Measurements from ENCODE around the gene ADORA1.

ADORA1 gene

DNA sequence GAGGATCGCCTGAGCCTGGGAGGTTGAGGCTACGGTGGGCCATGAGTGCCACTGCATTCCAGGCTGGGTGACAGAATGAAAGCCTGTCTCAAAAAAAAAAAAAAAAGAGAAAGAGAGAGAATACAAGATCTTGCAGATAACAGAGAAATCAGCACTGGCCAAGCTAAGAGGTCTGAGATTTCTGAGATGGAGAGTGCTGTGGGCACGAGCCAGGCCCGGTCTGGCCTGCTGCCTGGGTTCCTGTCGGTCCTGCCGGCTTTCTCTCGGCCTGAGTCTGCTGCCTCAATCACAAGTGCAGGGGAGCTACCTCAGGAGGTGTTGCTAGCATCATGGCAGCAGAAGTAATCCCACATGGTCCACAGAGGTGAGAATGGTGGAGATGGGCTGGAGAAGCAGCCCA, 19.0 kb downstream of the ADORA1 start:
- no peak for DNase-seq (ENCODE audit: insufficient read length)
- TF ChIP-seq POLR2A (IDR thresholded peaks at IDR 0.05; ENCODE audit: low read depth, low read length) (no peak), POLR2AphosphoS5 (IDR thresholded peaks at IDR 0.05; ENCODE audit: low read depth, low read length) (no peak), TAF1 (IDR thresholded peaks at IDR 0.05; ENCODE audit: borderline replicate concordance, low read depth, low read length) (no peak)
- FAIRE-seq, result no peak

DNA sequence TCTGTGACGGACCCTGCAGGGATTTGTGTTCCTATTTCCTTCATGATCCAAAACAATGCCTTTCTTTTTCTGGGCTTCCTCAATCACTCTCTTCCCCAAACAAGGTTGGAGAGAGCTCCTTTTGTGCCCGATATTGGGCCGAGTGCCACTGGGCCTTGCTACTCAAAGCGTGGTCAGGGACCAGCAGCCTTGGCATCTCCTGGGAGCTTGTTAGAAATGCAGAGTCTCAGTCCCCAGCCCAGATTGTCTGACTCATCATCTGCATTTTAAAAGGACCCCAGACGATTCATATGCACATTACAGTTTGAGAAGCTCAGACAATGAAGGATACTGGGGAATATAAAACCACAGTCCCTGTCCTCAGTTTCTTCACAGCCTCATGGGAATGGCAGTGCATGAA, 19.9 kb downstream of the ADORA1 start:
- no peak for DNase-seq (ENCODE audit: insufficient read length)
- TF ChIP-seq TAF1 (IDR thresholded peaks at IDR 0.05; ENCODE audit: borderline replicate concordance, low read depth, low read length) (no peak), POLR2A (IDR thresholded peaks at IDR 0.05; ENCODE audit: low read depth, low read length) (no peak), POLR2AphosphoS5 (IDR thresholded peaks at IDR 0.05; ENCODE audit: low read depth, low read length) (no peak)
- no peak for FAIRE-seq

DNA sequence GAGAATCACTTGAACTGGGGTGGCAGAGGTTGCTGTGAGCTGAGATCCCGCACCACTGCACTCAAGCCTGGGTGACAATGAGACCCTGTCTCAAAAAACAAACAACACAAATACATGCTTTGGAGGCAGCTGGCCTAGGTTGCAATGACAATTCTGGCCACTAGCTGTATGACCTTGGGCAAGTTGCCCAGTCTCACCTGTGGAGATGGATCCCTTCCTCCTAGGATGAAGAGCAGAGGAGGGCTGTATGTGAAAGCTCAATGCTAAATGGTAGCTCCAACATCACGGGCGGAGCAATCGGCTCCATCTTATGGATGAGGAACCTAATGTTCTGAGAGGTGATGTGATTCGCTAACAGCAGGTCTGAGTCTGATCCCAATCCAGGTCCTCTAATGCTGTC, 20.6 kb downstream of the ADORA1 start:
- DNase-seq (ENCODE audit: insufficient read length), result no peak
- no peak for FAIRE-seq
- TF ChIP-seq POLR2A (IDR thresholded peaks at IDR 0.05; ENCODE audit: low read depth, low read length) (no peak), TAF1 (IDR thresholded peaks at IDR 0.05; ENCODE audit: borderline replicate concordance, low read depth, low read length) (no peak), POLR2AphosphoS5 (IDR thresholded peaks at IDR 0.05; ENCODE audit: low read depth, low read length) (no peak)

GRCh38 chr1:203148579-203148978, 21.1 kb downstream of the ADORA1 start:
- no peak for FAIRE-seq
- no peak for TF ChIP-seq POLR2AphosphoS5 (IDR thresholded peaks at IDR 0.05; ENCODE audit: low read depth, low read length)
- TF ChIP-seq POLR2A (IDR thresholded peaks at IDR 0.05; ENCODE audit: low read depth, low read length), result no peak
- no peak for TF ChIP-seq TAF1 (IDR thresholded peaks at IDR 0.05; ENCODE audit: borderline replicate concordance, low read depth, low read length)
- no peak for DNase-seq (ENCODE audit: insufficient read length)

DNA sequence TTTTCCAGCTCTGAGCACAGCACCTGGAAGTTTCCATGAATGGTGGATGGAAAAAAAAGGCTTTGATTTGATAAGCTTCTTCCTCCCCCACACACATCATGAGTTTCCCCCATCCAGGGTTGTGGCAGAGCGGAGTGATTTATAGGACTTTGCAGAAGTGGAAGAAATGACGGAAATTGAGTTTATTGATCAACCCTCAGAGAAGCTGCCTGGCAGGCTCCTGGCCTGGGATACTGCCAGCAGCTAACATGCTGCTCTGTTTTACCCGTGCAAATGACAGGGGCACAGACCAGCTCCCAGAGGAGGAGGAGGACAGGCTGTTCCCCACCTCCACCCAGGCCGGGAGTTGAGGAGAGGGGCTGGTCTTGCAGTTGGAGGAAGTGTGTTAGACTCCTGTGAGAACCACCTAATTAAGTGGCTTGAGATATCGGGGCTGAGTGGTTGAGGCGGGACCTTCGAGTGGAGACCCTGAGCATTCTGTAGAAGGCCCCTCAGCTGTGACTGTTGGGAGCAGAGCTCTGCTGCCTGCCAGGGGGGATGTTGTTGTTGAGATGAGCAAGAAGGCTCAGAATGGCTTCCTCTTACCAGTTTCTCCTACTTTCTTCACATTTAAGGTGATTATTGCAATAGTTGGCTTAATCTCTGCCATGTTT, 21.8 kb downstream of the ADORA1 start:
- FAIRE-seq, result no peak
- no peak for DNase-seq (ENCODE audit: insufficient read length)
- no peak for TF ChIP-seq POLR2A (IDR thresholded peaks at IDR 0.05; ENCODE audit: low read depth, low read length)
- no peak for TF ChIP-seq TAF1 (IDR thresholded peaks at IDR 0.05; ENCODE audit: borderline replicate concordance, low read depth, low read length)
- TF ChIP-seq POLR2AphosphoS5 (IDR thresholded peaks at IDR 0.05; ENCODE audit: low read depth, low read length), result no peak

- FAIRE-seq, result no peak
- no peak for TF ChIP-seq TAF1 (IDR thresholded peaks at IDR 0.05; ENCODE audit: borderline replicate concordance, low read depth, low read length)
- TF ChIP-seq POLR2AphosphoS5 (IDR thresholded peaks at IDR 0.05; ENCODE audit: low read depth, low read length), result no peak
- TF ChIP-seq POLR2A (IDR thresholded peaks at IDR 0.05; ENCODE audit: low read depth, low read length), result no peak
- no peak for DNase-seq (ENCODE audit: insufficient read length)
Measured at GRCh38 chr1:203150511-203151297, 23.2 kb downstream of the ADORA1 start.

- DNase-seq (ENCODE audit: insufficient read length), result no peak
- TF ChIP-seq POLR2AphosphoS5 (IDR thresholded peaks at IDR 0.05; ENCODE audit: low read depth, low read length) (no peak), POLR2A (IDR thresholded peaks at IDR 0.05; ENCODE audit: low read depth, low read length) (no peak), TAF1 (IDR thresholded peaks at IDR 0.05; ENCODE audit: borderline replicate concordance, low read depth, low read length) (no peak)
- FAIRE-seq, result no peak
Measured at GRCh38 chr1:203151362-203152157, 24.0 kb downstream of the ADORA1 start.

- DNase-seq (ENCODE audit: insufficient read length), result no peak
- FAIRE-seq, result no peak
- TF ChIP-seq POLR2AphosphoS5 (IDR thresholded peaks at IDR 0.05; ENCODE audit: low read depth, low read length) (no peak), TAF1 (IDR thresholded peaks at IDR 0.05; ENCODE audit: borderline replicate concordance, low read depth, low read length) (no peak), POLR2A (IDR thresholded peaks at IDR 0.05; ENCODE audit: low read depth, low read length) (no peak)
Measured at GRCh38 chr1:203152158-203153034, 24.9 kb downstream of the ADORA1 start.

DNA sequence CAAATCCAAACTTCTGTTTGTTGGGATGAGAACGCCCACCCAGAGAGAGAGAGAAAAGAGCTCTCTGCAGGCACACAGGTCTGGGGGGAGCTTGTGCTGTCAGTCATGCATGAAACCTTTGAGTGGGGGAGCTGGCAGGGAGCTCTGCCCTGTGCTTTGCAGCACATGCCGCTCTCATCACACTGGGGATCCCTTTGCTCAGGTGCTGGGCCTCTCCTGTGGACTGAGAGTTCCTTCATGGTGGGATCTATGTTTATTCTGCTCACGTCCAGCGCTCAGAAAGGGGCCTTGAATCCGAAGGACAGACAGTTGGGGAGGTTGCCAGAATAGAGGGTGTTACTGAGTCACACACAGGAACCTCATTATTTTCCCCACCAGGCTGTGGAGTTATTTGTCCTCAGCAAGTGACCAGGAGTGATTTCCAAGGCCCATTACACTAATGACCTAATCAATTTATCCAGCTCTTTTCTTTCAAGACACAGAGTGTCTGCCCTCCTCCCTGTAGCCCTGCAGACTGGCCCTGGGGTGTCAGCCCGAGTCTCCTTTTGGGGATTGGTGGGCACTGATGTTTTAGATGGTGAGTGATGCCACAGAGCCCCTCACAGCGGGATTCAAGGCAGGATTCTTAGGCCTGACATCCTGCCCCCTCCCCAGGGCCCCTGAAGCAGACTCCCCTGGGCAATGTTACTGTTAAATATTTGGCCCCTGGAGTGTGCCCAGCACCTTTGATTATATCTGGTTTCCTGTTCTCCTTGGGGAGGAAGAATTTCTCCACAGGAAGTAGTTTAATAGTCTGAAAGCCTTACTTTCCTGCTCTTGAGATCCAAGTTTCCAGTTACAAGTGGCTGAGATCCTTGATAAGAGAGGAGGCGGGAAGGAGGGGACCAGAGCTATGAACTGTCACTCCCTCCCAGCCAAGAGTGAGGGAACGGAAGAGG, 25.8 kb downstream of the ADORA1 start:
- DNase-seq (ENCODE audit: insufficient read length) (no peak), FAIRE-seq (no peak)
- no peak for TF ChIP-seq POLR2A (IDR thresholded peaks at IDR 0.05; ENCODE audit: low read depth, low read length)
- TF ChIP-seq POLR2AphosphoS5 (IDR thresholded peaks at IDR 0.05; ENCODE audit: low read depth, low read length), result no peak
- no peak for TF ChIP-seq TAF1 (IDR thresholded peaks at IDR 0.05; ENCODE audit: borderline replicate concordance, low read depth, low read length)
